Prostate gland (tissue), 2 donors: ENCODE data around the gene CES5A.

ENCODE experiments used
- CTCF ChIP-seq, 4 experiments: fragments of 200-600 bp in 2 of 4; fragments of 450-650 bp in 2 of 4; sonication (generic) in 2 of 4; IDR thresholded peaks; 1 replicate in 3 of 4; 2 replicates in 1 of 4; pipeline ENCODE4 v1.5.1; 2016 to 2019; ENCODE audit warnings: antibody characterized with exemption in 4 of 4, mild to moderate bottlenecking in 2 of 4, moderate library complexity in 2 of 4
- POLR2AphosphoS5 ChIP-seq: sonication (generic); formaldehyde crosslinking; IDR thresholded peaks from one replicate; pipeline ENCODE4 v1.6.1; 2017; ENCODE audit warnings: antibody characterized with exemption

GRCh38 chr16:55905651-55906050 lies 30.5 kb upstream of the CES5A start:
- TF ChIP-seq CTCF (IDR thresholded peaks at IDR 0.05) = no peak
- no peak for TF ChIP-seq POLR2AphosphoS5
